HCT116 (cell line): ENCODE measurements around the gene MIB2. TPM values are rescaled to one million over a fixed set of nuclear protein-coding genes. Genes with fewer than 3 reads are reported as not detected.

Source experiments
- ATAC-seq: fragments of 200-7000 bp; cut with Tn5 transposase; 2 replicates; pipeline ENCODE4 v1.9.1; 2020; ENCODE audit warnings: mild to moderate bottlenecking, moderate library complexity
- BruUV-seq: library from RNA; stranded (reverse); fragments of 400-500 nt; replicated peaks from 2 replicates; lab custom pipeline; 2021; lab: Mats Ljungman, UMichigan
- CTCF ChIA-PET: fragments of 300-600 bp; sonication (Branson Sonifier 250); formaldehyde crosslinking; loops from one replicate; lab custom pipeline; 2021; ENCODE audit warnings: antibody characterized with exemption; lab: Charles Lee
- POLR2A ChIA-PET: fragments of 300-600, 350-600 bp; sonication (Branson Sonifier 250); formaldehyde crosslinking; loops from one replicate; lab custom pipeline; 2021; ENCODE audit warnings: antibody characterized with exemption; lab: Charles Lee
- RAD21 ChIA-PET, 2 experiments: fragments of 300-600 bp; sonication (Branson Sonifier 250); formaldehyde crosslinking; loops; one replicate each; lab custom pipeline; 2023; ENCODE audit warnings: low total read pairs in 2 of 2; ENCODE audit not compliant: uncharacterized antibody in 2 of 2, unreplicated experiment in 2 of 2, low non-redundant PET in 1 of 2; lab: Charles Lee
- DNase-seq: peaks from one replicate; pipeline ENCODE4 v3.0.0-alpha.2; 2010; ENCODE audit warnings: low read depth, low spot score
- H2AFZ ChIP-seq: fragments of 200-600 bp; shearing (Covaris generic), sonication (generic); 2 replicates; pipeline ENCODE4 v1.6.1; 2017; ENCODE audit warnings: low read depth, mixed run types, mixed read lengths, antibody characterized with exemption, low read length; ENCODE audit not compliant: poor library complexity, severe bottlenecking
- H3K27ac ChIP-seq: 2 replicates; pipeline ENCODE4 v1.5.1; 2012; ENCODE audit warnings: low read depth, low read length
- H3K27me3 ChIP-seq: fragments of 200-600 bp; sonication (generic); 2 replicates; pipeline ENCODE4 v1.6.1; 2016; ENCODE audit warnings: mixed run types, low read length, mixed read lengths; ENCODE audit not compliant: insufficient read depth
- H3K36me3 ChIP-seq, 2 experiments: fragments of 200-500 bp in 1 of 2; fragments of 200-600 bp in 1 of 2; sonication (Bioruptor generic) in 1 of 2; sonication (generic) in 1 of 2; 2 replicates each; pipeline versions ENCODE4 v1.5.1 to v1.6.1; 2014 to 2016; ENCODE audit warnings: low read length in 2 of 2, inconsistent platforms in 1 of 2, mixed read lengths in 1 of 2, mixed run types in 1 of 2; ENCODE audit not compliant: insufficient read depth in 2 of 2, control insufficient read depth in 1 of 2
- H3K4me1 ChIP-seq, 2 experiments: fragments of 200-600 bp in 1 of 2; sonication (generic) in 1 of 2; 2 replicates each; pipeline versions ENCODE4 v1.5.1 to v1.6.1; 2012 to 2017; ENCODE audit warnings: low read length in 2 of 2, inconsistent platforms in 1 of 2, mild to moderate bottlenecking in 1 of 2, mixed read lengths in 1 of 2, mixed run types in 1 of 2, moderate library complexity in 1 of 2; ENCODE audit not compliant: insufficient read depth in 2 of 2, control insufficient read depth in 1 of 2
- H3K4me2 ChIP-seq: fragments of 200-600 bp; sonication (generic); 2 replicates; pipeline ENCODE4 v1.6.1; 2017; ENCODE audit warnings: mixed run types, low read length, mixed read lengths
- H3K4me3 ChIP-seq, 2 experiments: fragments of 200-600 bp in 1 of 2; sonication (generic) in 1 of 2; replicated peaks in 1 of 2; 2 replicates each; pipeline ENCODE4 v1.5.1; 2011 to 2016; ENCODE audit warnings: low read length in 2 of 2, control low read depth in 1 of 2, low read depth in 1 of 2, mild to moderate bottlenecking in 1 of 2, mixed read lengths in 1 of 2, mixed run types in 1 of 2
- H3K79me2 ChIP-seq: fragments of 200-600 bp; sonication (generic); 2 replicates; pipeline ENCODE4 v1.6.1; 2017; ENCODE audit warnings: mild to moderate bottlenecking, mixed run types, low read length, moderate library complexity, mixed read lengths; ENCODE audit not compliant: insufficient read depth
- H3K9ac ChIP-seq: fragments of 200-600 bp; sonication (generic); 2 replicates; pipeline ENCODE4 v1.6.1; 2016; ENCODE audit warnings: low read length, mixed read lengths
- H3K9me2 ChIP-seq: fragments of 200-600 bp; sonication (generic), shearing (Covaris generic); 2 replicates; pipeline ENCODE4 v1.6.1; 2017; ENCODE audit warnings: mixed run types, mild to moderate bottlenecking, moderate library complexity; ENCODE audit not compliant: insufficient read depth
- H3K9me3 ChIP-seq, 2 experiments: fragments of 200-500 bp in 1 of 2; fragments of 200-600 bp in 1 of 2; sonication (Bioruptor generic) in 1 of 2; sonication (generic) in 1 of 2; 2 replicates each; pipeline ENCODE4 v1.6.1; 2014 to 2017; ENCODE audit warnings: low read length in 2 of 2, mixed read lengths in 2 of 2, inconsistent platforms in 1 of 2, low read depth in 1 of 2, mild to moderate bottlenecking in 1 of 2, mixed run types in 1 of 2, moderate library complexity in 1 of 2; ENCODE audit not compliant: control insufficient read depth in 1 of 2, insufficient read depth in 1 of 2
- H4K20me1 ChIP-seq: fragments of 200-600 bp; sonication (generic), shearing (Covaris generic); 2 replicates; pipeline ENCODE4 v1.6.1; 2017; ENCODE audit warnings: mixed run types, mild to moderate bottlenecking, moderate library complexity; ENCODE audit not compliant: insufficient read depth
- CBX3 ChIP-seq: IDR thresholded peaks from 2 replicates; pipeline ENCODE4 v1.6.1; 2012; ENCODE audit warnings: low read depth
- CEBPB ChIP-seq: IDR thresholded peaks from 2 replicates; pipeline ENCODE4 v1.6.1; 2012; ENCODE audit warnings: low read depth
- EGR1 ChIP-seq: IDR thresholded peaks from 2 replicates; pipeline ENCODE4 v1.6.1; 2012; ENCODE audit warnings: low read depth
- ELF1 ChIP-seq: IDR thresholded peaks from 2 replicates; pipeline ENCODE4 v1.6.1; 2012; ENCODE audit warnings: low read depth, borderline replicate concordance
- EZH2 ChIP-seq: fragments of 200-600 bp; sonication (generic); IDR thresholded peaks from 2 replicates; pipeline ENCODE4 v1.6.1; 2017; ENCODE audit warnings: antibody characterized with exemption, mixed run types
- EZH2phosphoT487 ChIP-seq: fragments of 200-600 bp; IDR thresholded peaks from 2 replicates; pipeline ENCODE4 v1.6.1; 2018; ENCODE audit warnings: antibody characterized with exemption, borderline replicate concordance
- FOSL1 ChIP-seq: IDR thresholded peaks from 2 replicates; pipeline ENCODE4 v1.6.1; 2012; ENCODE audit warnings: low read depth
- JUND ChIP-seq: IDR thresholded peaks from 2 replicates; pipeline ENCODE4 v1.6.1; 2012
- POLR2AphosphoS5 ChIP-seq: IDR thresholded peaks from 2 replicates; pipeline ENCODE4 v1.6.1; 2011; ENCODE audit warnings: mild to moderate bottlenecking, low read depth, low read length, moderate library complexity
- SIN3A ChIP-seq: IDR thresholded peaks from 2 replicates; pipeline ENCODE4 v1.6.1; 2012; ENCODE audit warnings: low read depth
- SRF ChIP-seq: IDR thresholded peaks from 2 replicates; pipeline ENCODE4 v1.6.1; 2012; ENCODE audit warnings: low read depth
- TCF7L2 ChIP-seq: IDR thresholded peaks from 2 replicates; pipeline ENCODE4 v1.7.0; 2011; ENCODE audit warnings: borderline replicate concordance, inconsistent platforms; ENCODE audit not compliant: insufficient read depth, insufficient read length; ENCODE audit errors: extremely low read depth
- YY1 ChIP-seq: IDR thresholded peaks from 2 replicates; pipeline ENCODE4 v1.6.1; 2011; ENCODE audit warnings: low read length, low read depth, moderate library complexity, mild to moderate bottlenecking; ENCODE audit not compliant: insufficient replicate concordance; ENCODE audit errors: extremely low read depth
- ZNF274 ChIP-seq: fragments of 200-500 bp; sonication (Bioruptor generic); IDR thresholded peaks from 2 replicates; pipeline ENCODE4 v1.6.1; 2014; ENCODE audit warnings: mild to moderate bottlenecking, low read depth, low read length, inconsistent platforms
- intact Hi-C: fragments of 100-400 bp; cut with micrococcal nuclease; formaldehyde crosslinking; loops from 2 replicates; pipeline ENCODE4 v1.10.0; 2022
- total RNA-seq: library from RNA; stranded (reverse); gene quantifications from one replicate; pipeline ENCODE4 v1.2.1, GENCODE V29; 2021; ENCODE audit not compliant: unreplicated experiment
- TF ChIP-seq, protein P1 (sequence below): IDR thresholded peaks from 2 replicates; pipeline ENCODE4 v1.6.1; 2012
- TF ChIP-seq, protein P2 (sequence below): IDR thresholded peaks from 2 replicates; pipeline ENCODE4 v1.6.1; 2012; ENCODE audit warnings: low read depth
- TF ChIP-seq, protein P3 (sequence below): IDR thresholded peaks from 2 replicates; pipeline ENCODE4 v1.6.1; 2011; ENCODE audit warnings: mild to moderate bottlenecking, low read length, moderate library complexity; ENCODE audit not compliant: insufficient replicate concordance; ENCODE audit errors: extremely low read depth
- TF ChIP-seq, protein P4 (sequence below): IDR thresholded peaks from 2 replicates; pipeline ENCODE4 v1.6.1; 2012

Gene MIB2
- total RNA-seq, 1 experiment from 2014 or later, result 194 TPM

DNA sequence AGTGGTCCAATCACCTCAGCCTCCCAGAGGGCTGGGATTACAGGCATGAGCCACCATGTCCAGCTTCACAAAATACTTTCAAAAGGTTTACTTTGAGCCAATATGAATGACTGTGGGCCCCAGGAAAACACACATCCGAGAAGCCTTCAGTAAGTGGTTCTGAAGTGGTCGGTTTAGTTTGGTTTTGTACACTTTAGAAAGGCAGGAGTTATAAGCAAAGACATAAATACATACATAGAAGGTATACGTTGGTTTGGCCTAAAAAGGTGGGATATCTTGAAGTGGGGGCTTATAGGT, 3.2 kb upstream of the MIB2 start (continued):
- TF ChIP-seq EZH2 (no peak), SRF (no peak), JUND (no peak), FOSL1 (no peak), EGR1 (no peak)
- TF ChIP-seq, protein P1, sequence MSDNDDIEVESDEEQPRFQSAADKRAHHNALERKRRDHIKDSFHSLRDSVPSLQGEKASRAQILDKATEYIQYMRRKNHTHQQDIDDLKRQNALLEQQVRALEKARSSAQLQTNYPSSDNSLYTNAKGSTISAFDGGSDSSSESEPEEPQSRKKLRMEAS, result no peak
- TF ChIP-seq, protein P2, sequence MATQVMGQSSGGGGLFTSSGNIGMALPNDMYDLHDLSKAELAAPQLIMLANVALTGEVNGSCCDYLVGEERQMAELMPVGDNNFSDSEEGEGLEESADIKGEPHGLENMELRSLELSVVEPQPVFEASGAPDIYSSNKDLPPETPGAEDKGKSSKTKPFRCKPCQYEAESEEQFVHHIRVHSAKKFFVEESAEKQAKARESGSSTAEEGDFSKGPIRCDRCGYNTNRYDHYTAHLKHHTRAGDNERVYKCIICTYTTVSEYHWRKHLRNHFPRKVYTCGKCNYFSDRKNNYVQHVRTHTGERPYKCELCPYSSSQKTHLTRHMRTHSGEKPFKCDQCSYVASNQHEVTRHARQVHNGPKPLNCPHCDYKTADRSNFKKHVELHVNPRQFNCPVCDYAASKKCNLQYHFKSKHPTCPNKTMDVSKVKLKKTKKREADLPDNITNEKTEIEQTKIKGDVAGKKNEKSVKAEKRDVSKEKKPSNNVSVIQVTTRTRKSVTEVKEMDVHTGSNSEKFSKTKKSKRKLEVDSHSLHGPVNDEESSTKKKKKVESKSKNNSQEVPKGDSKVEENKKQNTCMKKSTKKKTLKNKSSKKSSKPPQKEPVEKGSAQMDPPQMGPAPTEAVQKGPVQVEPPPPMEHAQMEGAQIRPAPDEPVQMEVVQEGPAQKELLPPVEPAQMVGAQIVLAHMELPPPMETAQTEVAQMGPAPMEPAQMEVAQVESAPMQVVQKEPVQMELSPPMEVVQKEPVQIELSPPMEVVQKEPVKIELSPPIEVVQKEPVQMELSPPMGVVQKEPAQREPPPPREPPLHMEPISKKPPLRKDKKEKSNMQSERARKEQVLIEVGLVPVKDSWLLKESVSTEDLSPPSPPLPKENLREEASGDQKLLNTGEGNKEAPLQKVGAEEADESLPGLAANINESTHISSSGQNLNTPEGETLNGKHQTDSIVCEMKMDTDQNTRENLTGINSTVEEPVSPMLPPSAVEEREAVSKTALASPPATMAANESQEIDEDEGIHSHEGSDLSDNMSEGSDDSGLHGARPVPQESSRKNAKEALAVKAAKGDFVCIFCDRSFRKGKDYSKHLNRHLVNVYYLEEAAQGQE, result no peak
- TF ChIP-seq, all 23 proteins: peak for 0

DNA sequence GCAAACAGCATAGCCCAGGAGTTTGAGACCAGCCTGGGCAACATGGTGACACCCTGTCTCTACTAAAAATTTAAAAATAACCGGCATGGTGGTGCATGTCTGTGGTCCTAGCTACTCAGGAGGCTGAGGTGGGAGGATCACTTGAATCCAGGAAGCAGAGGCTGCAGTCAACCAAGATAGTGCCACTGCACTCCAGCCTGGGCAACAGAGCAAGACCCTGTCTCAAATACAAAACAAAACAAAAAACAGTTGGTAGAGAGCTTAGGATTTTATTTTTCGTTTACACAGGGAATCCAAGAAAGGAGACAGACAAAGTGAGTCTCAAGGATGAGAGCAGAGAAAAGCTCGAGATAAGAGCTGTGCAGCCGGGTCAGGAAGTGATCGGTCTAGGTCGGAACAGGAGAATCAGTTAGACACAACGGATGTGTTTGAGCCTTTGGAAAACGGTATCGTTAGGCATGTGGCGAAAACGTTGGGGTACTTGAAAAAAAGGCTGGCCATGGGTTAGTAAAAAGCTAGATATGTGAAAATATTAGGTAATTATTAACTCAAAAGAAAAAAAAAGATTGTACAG, 1.7 kb upstream of the MIB2 start:
- ATAC-seq (no peak), DNase-seq (no peak)
- Histone ChIP-seq H3K9me2 (no peaks in the 10 kb centered on the region), H3K27ac (no peak overlapping the region), H3K4me3 (peak overlapping the region; percentile 2 to 86; a peak in 2 of 4 replicates), H3K27me3 (no peaks in the 10 kb centered on the region), H3K4me2 (peak overlapping the region; percentile 97), H3K4me1 (peaks cover 11 to 22% of the 10 kb centered on the region in 2 experiments; a peak in 3 of 4 replicates), H3K79me2 (peaks cover 9% of the 10 kb centered on the region; the same call in 1 of the 2 replicates), H2AFZ (no peak overlapping the region), H3K9ac (no peak overlapping the region), H4K20me1 (0 out of 2 replicates have a peak, but pooled peaks cover 3% of the 10 kb centered on the region), H3K9me3 (no peaks in the 10 kb centered on the region), H3K36me3 (peaks cover 0 to 3% of the 10 kb centered on the region in 2 experiments; a peak in 1 of 4 replicates)
- TF ChIP-seq EZH2phosphoT487 (no peak), ZNF274 (no peak), ELF1 (no peak), TCF7L2 (no peak), SIN3A (no peak), YY1 (no peak), CBX3 (no peak), FOSL1 (no peak), CEBPB (no peak), POLR2AphosphoS5 (no peak), SRF (no peak)
- TF ChIP-seq, protein P3, sequence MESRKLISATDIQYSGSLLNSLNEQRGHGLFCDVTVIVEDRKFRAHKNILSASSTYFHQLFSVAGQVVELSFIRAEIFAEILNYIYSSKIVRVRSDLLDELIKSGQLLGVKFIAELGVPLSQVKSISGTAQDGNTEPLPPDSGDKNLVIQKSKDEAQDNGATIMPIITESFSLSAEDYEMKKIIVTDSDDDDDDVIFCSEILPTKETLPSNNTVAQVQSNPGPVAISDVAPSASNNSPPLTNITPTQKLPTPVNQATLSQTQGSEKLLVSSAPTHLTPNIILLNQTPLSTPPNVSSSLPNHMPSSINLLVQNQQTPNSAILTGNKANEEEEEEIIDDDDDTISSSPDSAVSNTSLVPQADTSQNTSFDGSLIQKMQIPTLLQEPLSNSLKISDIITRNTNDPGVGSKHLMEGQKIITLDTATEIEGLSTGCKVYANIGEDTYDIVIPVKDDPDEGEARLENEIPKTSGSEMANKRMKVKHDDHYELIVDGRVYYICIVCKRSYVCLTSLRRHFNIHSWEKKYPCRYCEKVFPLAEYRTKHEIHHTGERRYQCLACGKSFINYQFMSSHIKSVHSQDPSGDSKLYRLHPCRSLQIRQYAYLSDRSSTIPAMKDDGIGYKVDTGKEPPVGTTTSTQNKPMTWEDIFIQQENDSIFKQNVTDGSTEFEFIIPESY, result no peak
- TF ChIP-seq, protein P4, sequence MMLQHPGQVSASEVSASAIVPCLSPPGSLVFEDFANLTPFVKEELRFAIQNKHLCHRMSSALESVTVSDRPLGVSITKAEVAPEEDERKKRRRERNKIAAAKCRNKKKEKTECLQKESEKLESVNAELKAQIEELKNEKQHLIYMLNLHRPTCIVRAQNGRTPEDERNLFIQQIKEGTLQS, result no peak
- intact Hi-C loops, result loop anchor here (10.0 kb wide), 1 partner anchor 269 kb away; the partner anchor contains the start of gene DVL1
- BruUV-seq, result no TSS peak
- RAD21 ChIA-PET, result no interaction called here
- POLR2A ChIA-PET, result interaction anchor here (3.3 kb wide), 1 partner anchor 15 kb away, joined by 15 read pairs; no protein-coding TSS in a partner anchor
- CTCF ChIA-PET, result no interaction called here
